SK-N-DZ (cell line): ENCODE data around the gene COL5A1.
"Not testable (repeated sequence)": the region's sequence is repeated elsewhere in the genome, so short reads cannot be mapped to it uniquely, and the experiment has no call there.

Source experiments
- DNase-seq: peaks from one replicate; pipeline ENCODE4 v3.0.0-alpha.2; 2015; ENCODE audit warnings: low spot score

The COL5A1 gene

DNA sequence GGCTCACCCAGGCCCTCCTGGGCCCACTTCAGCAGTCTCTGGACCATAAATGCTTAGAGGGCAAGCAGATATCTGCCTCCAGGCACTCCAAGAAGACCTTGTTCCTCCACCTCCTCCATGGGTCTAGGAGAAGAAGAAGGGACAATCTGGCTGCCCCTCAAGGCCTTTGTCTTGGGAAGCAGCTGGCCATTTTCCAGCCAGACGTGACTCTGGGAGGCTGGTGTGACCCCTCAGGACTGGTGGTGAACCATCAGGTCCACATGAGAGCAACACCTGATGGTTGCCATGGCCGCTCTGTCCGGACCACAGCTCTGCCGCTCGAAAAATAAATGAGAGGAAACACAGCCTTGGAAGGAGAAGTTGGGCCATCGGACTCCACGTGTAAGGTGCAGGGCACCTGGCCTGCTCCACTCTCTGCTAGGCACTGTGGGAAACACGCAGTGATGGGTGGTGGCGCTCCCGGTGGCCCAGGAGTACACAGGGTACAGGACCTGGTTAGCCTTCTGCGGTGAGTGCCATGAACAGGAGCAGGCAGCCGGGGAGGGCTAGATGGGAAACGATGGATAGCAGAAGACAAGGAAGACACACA, 3.0 kb upstream of the COL5A1 start:
- no peak for DNase-seq

DNA sequence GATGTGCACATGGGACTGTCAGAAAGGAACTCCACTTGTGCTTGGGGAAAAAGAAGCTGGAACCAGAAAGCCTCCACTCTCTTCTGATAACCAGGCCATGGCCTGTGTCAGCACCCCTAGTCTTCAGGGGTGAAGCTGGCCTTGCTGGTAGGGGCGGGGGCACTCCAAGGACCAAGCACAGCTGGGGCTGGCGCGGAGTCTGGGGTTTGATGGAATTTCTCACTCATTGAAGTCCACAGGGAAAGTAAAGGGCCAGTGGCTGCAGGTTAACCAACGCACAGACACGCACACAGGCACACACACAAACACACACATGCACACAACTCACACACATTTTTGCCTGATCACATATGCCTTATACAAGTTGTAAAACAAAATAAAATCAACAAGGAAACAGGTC, 1.6 kb upstream of the COL5A1 start:
- DNase-seq = no peak

DNA sequence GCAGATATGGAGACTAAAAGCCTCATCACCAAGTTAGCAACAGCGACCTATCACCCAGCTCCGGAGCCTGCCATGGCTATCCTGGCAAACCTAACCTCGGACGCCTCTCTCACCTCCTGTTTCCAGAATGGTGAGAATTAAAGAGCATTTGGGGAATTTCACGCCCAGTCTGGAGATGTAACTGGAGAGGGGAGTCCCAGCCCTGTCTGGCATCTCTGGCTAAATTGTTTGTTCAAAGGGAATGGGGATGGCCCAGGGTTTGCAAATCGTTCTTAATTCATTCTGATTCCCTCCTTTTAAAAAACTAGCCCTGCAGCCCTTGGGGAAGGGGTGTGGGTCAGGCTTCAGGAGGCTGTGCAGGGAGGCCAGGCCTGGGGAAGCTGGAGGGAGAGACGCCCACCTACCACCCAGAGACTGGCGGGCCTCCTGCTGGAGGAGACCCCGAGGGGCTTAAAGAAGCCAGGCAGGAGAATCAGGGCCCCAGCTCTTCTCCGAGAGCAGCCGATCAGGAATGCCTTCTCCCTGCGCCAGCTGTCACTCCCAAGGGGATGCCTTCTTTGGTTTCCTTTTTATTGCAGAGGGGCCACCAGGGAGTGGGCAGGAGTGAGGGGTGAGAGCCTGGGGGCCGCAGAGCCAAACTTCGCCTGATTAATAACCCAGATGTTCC, 964 bp upstream of the COL5A1 start:
- DNase-seq = no peak

DNA sequence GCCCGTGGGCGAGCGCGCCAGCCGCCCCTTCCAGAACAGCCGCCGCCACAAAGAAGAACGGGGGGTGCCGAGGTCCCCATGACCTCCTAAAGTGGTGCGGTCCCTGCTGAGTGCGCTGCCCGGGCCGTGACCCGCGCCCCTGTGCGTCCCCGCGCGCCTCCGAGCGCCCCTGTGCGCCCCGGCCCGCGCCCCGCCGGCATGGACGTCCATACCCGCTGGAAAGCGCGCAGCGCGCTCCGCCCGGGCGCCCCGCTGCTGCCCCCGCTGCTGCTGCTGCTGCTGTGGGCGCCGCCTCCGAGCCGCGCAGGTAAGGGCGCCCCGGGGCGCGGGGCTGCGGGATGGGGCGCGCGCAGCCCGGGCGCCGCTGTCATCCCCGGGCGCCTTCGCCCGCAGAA, 384 bp downstream of the COL5A1 start:
- no peak for DNase-seq

DNA sequence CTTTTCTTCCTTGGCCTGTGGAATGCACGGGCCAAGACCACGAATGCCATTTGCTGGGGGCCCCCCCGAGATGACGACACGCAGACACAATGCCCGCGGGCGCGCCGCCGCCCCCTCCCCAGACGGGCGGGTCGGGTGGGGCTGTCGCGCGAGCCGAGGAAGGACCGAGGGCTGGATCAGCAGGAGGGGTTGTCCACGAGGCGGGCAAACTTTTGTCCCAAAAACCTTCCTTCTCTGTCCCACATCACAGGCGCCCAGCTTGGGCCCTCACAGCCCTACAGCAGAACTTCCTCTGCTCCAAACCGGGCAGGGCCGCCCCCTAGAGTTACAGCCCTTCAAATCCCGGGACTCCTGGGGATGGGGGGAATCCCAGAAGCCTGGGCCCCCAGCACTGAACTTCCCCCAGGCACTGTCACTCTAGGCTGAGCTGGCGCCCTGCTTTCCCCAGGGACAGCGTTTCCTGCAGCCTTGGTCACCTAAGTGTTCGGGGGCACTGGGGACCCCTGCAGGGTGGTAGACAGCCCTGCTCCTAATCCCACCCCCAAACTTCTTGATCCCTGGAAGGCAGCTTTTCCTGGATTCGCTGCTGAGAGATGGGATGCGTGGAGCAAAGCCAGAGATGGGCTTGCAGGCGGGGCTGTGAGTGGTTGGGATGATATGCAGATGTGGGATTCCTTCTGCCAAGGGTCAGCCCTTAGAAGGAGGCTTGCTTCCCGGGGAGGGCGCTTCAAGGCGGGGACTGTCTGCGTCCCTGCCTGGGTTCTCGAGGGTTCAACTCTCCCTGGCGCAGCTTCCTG, 980 bp downstream of the COL5A1 start:
- no peak for DNase-seq

DNA sequence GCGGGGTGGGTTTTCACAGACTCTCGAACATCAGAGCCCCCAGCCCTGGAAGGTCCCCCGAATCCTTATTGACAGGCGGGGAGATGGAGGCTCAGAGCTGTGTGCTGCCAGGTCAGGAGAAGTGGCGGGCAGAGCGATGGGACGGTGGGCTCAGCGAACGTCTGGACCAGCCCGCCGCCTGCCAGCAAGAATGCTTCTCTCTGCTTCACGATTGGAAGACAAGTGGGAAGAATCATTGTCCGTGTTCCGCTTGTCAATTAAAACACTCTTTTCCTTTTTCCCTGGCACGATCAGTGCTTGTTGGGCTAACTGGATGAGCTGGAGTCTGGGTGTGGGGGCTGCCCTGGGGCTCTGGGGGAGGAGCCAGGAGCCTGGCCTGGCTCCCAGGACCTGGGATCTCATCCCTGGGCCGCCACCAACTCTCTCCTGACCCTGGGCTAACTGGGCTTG, 1.6 kb downstream of the COL5A1 start:
- DNase-seq = no peak

DNA sequence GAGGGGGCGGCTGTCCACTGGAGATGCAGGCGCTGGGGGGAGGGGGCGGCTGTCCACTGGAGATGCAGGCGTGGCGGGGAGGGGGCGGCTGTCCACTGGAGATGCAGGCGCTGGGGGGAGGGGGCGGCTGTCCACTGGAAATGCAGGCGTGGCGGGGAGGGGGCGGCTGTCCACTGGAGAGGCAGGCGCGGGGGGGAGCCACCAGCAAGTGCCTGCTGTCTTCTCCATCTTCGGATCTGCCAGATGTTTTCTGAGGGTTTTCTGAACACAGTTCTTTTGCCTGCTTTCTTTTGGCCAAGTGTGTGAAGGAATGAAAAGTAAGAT, 2.8 kb downstream of the COL5A1 start:
- DNase-seq = not testable (repeated sequence)

DNA sequence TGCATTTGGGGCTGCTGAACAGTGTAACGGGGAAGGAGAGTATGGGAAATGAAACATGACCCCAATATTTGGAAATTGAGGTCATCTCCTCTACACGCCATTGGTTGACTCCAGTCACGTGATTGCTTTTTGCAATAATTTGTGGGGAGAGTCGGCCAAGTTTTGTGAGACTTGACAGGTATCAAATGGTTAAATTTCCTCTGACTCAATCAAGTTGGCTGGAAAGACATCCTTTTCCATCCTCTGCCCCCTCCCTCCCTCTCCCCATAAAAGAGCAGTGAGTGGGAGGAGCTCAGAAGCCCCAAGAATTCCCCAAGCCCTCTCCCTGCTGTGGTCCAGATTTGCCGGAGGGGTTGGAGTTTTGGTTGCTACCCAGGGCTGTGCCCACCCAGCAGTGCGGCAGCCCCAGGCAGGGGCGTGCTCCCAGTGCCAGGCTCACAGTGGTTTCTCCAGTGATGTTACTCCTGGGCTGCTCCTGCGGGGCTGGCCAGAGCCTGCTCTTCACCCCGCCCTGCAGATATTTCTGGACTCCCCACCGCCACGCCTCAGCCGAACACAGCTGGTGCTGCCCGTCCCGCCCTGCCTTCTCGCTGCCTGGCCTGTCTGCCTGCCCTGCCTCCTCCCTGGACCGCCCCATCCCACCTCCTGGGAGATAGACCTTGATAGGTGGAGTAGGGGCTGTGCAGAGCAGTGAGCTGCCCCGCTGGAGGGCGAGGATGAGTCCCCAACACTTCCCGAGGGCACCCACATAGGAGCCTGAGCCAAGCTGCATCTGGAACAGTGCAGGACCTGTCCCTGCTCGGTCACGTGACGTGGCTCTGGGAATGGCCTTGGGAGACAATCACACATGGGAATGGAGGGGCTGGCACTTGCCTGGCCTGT, 3.4 kb downstream of the COL5A1 start:
- DNase-seq = peak; percentile 21

DNA sequence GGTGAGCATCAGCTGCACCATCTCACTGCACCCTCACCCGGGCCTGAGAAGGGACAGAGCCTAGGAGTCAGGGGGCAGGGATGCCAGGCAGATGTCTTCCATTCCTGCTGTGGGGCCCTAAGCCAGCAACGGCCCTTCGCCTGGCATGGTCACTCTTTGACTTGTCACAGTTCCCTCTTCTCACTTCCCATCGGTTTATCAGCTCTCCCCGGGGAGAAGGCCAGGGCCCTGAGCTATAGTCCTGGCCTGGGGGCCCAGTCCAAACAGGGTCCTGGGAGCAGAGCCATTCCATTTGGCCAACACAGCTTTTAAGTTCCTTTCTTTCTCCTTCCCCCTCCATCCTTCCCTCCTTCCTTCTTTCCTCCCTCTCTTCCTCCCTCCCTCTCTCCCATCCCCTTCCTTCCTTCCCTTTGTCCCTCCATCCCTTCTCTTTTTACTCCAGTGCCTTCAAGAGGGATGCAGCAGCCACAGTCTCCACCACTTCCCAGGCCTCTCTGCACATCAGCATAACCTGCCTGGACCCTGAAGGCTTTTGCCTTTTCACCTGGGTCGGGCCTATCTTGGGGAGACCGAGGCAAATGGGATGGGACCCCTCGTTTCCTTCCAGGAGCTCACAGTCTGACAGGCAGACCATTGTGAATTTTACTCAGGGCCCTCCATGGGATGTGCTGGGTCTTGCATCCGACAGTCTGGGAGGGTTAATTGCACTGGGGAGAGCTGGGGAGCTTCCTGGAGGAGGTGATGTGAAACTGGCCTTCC, 4.2 kb downstream of the COL5A1 start:
- no peak for DNase-seq

DNA sequence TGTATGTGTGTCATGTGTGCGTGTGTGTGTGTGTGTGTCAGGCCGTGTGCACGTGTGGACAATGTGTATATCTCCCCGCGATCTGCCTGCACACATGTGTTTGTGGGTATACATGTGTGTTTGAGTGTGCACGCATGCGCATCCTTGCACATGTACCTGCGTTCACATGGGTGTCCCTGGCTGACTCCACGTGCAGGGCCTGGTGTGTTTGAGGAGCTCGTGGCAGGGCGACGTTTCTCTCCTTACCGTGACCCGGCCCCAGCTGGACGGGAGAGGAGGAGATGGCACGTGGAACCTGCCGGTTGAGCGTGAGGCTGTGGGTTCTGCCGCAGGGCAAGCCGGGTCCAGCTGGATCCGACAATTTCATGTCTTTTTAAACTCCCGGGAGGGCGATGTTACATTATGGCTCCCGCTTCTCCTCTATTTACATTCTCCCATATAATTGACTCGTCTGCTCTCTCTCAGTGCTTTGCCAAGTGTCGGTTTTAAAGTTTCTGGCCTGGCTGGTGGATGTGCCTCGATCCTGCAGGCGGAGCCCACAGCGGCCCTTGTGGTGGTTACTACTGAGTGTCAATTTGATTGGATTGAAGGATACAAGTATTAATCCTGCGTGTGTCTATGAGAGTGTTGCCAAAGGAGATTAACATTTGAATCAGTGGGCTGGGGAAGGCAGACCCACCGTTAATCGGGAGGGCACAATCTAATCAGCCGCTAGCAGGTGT, 5.9 kb downstream of the COL5A1 start:
- DNase-seq = no peak

DNA sequence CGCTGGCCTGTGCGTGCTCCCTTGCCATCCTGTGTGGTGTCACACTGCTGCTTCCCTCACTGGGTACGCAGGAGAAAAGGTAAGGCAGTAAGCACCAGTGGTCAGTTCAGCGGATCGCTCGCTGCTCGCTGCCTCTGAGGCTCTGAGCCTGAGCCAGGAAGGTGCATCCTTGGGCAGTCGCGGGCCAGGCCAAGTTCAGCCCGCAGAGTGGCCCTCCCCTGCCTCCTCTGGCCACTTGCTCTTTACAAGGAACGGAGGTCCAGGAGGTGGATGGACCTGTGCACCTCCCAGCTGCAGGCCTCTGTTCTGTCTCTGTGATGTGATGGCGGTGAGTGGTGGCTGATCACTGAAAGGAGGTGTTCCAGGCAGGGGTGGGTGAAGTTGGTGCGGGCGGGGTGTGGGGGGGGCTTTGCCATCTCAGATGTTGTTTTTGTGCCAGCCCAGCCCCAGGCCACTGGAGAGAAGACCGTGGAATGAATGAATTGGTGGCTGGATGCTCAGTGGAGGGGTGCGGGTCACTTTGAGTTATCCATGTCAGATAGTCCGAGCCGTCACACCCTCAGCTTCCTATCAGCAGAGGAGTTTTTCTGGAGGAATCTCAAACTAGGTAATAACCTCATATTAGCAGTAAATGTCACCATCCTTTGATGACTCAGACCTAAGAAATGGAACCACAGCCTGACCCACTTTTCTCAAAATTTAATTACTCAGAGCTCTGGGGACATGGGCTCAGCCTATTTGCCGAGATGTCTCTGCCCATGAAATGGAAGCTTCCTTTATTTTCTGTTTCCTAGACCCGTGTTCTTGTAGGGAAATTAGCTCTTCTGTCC, 7.3 kb downstream of the COL5A1 start:
- DNase-seq = no peak

DNA sequence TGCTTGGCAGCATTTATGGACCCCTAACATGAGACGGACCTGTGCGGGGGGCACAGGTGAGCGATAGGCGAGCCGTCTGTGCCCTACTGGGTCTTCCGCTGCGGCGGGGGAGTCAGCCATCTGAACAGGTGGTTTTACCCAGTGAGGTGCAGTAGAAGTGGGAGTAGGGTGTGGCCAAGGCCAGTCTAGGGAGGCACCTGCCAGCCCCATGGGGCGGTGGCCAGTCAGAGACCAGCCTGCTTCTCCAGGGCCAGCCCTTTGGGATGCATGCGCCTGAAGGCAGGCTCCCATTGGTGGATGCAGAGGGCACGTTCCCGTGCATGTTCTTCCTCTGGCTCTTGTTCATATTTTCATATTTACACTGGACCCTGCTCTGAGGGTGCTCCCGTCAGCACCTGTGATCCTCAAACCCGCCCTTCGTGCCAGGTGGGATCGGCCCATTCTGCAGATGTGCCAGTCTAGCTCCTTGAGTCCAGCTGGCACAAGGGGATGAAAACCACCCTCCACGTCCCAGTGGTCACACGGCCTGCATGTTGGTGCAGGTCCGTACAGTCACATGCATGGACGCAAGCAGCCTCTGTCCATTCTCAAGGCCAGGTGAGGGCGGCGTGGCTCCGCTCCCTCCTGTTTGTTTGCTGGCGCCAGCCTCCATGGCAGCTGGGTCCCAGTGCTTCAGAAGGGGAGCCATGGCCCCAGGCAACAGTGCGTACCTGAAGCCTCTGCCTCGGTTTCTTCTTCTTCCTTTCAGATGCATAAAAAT, 9.0 kb downstream of the COL5A1 start:
- DNase-seq = no peak

DNA sequence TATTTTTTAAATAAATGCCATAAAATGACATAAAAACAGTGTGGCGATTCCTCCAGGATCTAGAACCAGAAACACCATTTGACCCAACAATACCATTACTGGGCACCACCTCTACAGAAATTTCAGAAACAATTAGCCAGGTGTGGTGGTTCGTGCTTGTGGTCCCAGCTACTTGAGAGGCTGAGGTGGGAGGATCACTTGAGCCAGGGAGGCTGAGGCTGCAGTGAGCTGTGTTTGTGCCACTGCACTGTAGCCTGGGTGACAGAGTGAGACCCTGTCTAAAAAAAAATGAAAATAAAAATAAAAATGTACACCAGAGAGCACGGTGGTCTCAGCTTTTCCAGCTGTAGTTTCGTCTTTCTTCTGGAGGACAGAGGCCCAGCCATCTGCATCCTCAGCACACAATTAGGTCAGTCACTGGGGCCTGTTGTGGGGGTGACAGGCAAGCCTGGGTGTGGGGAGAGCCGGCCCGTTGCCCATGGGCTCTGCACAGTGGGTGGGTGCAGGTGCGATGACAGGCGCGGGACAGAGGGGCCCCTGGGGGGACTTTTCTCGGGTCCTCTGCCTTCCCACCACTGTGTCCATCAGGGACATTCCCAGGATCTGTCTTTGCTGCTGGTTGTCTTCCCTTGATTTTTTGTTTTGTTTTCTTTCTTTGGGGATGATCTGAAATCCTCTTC, 9.8 kb downstream of the COL5A1 start:
- DNase-seq = no peak

DNA sequence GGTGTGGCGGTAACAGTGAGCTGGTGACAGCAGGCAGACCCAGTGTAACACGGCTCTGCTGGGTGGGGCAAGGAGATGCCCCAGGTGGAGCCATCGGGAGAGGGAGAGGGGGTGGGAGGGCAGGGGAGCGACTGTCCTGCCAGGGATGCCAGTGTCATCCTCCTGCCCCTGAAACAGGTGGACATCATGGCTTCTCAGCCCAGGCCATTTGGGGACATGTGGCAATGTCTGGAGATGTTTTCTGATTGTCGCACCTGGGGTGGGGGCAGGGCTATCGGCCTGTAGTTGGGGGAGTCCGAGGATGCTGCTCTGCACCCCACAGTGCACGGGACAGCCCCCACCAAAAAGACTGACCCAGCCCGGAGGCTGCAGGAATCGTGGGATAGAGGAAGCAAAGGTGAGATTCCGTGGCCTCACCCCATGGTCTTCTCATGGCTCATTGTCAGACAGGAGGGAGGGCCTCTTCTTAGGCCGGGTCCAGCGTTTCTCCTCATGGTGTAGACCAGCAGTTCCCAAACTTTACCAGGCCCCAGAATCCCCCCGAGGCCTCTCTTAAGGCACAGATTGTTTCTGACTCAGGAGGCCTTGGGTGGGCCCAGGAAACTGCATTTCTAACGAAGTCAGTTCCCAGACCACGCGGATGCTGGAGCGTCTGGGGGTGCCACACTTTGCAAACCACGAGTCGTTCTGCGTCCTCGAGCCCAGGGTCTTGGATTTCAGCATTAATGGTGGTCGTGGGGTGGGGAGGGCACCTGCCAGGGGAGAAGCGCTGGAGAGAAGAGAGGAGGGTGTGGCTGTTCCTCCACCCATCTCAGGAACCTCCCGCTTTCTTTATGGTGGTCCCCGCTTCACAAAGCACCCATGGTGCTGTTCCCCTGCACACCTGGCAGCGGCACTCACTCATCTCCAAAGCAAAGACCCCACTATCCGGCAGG, 11.0 kb downstream of the COL5A1 start:
- no peak for DNase-seq

DNA sequence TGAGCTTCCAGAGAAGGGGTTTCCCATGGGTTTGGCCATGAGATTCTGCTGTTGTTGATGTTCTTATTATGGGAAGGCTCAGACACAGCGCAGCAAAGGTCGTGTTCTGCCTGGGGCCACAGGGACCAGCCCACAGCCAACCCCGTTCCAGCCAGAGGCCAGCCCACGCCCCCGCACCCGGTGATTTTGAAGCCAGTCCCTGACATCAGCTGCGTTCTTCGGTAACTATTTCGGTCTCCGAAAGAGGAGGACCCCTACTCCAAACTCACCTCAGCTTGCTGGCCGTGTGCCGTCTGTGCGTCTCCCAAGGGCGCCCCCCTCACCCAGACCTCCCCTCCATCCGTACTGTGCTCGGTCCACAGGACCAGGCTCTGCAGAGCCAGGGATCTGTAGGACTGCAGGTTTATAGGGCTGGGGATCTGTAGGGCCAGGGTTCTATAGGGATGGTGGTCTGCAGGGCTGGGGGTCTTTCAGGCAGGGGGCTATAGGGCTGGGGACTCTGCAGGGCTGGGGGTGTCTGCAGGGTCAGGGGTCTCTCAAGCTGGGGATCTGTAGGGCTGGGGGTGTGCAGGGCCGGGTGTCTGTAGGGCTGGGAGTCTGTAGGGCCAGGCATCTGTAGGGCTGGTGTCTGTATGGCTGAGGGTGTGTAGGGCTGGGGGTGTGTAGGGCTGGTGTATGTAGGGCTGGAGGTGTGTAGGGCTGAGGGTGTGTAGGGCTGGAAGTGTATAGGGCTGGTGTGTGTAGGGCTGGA, 11.8 kb downstream of the COL5A1 start:
- DNase-seq = no peak

DNA sequence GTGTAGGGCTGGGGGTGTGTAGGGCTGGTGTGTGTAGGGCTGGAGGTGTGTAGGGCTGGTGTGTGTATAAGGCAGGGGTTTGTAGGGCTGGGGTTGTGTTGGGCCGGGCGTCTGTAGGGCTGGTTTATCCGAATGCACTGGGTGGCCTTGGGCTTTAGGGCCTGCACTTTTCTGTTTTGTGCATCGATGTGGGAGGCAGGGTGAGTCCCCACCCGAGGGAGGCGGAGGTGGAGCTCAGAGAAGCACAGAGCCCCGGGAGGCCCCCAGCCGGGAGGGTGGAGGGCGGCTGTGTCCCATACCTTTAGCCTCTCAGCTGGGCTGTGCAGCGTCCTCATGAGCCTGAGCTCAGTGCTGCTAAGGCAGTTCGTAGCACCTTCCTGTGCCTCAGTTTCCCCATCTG, 13.5 kb downstream of the COL5A1 start:
- DNase-seq = no peak
